K562 (cell line): ENCODE results near the gene CD4. TPM values are rescaled to one million over a fixed set of nuclear protein-coding genes. Genes with fewer than 3 reads are reported as not detected.

ENCODE experiments used
- ATAC-seq: fragments of 200-7000 bp; cut with Tn5 transposase; 3 replicates; pipeline ENCODE4 v1.9.1; 2020; ENCODE audit warnings: moderate library complexity
- BruUV-seq: library from RNA; stranded (reverse); fragments of 400-500 nt; replicated peaks from 2 replicates; lab custom pipeline; 2021; lab: Mats Ljungman, UMichigan
- CTCF ChIA-PET: fragments of 300-600 bp; formaldehyde crosslinking; extraction: SDS; loops from one replicate; lab custom pipeline; 2021; ENCODE audit warnings: low intra/inter-chr PET ratio; lab: Yijun Ruan, JAX
- POLR2A ChIA-PET: fragments of 300-600, 350-650 bp; sonication (Branson Sonifier 250); formaldehyde crosslinking; extraction: SDS; loops from one replicate; lab custom pipeline; 2021; ENCODE audit warnings: antibody characterized with exemption, inconsistent platforms; lab: Yijun Ruan, JAX
- DNase-seq, 4 experiments: peaks; one replicate each; pipeline versions ENCODE4 v3.0.0 to v3.0.0-alpha.2; 2011 to 2018; ENCODE audit warnings: low spot score in 3 of 4, mixed read lengths in 3 of 4; ENCODE audit errors: extremely low read depth in 1 of 4
- FAIRE-seq: peaks from 2 replicates; lab custom pipeline; 2011; peaks lifted over from hg19 to GRCh38; lab: Jason Lieb, UNC
- H2AFZ ChIP-seq: 2 replicates; pipeline ENCODE4 v1.6.0; 2011; ENCODE audit warnings: low read depth, low read length, control low read depth, inconsistent platforms
- H3K27ac ChIP-seq: fragments of 200-600 bp; 3 replicates; pipeline ENCODE4 v1.8.0; 2011; ENCODE audit warnings: low read depth, mild to moderate bottlenecking, control low read depth, inconsistent platforms, low read length, moderate library complexity, mixed read lengths; ENCODE audit errors: extremely low read depth
- H3K27me3 ChIP-seq, 2 experiments: fragments of 300-600 bp in 1 of 2; 2 replicates in 1 of 2; 3 replicates in 1 of 2; pipeline versions ENCODE4 v1.6.0 to v1.8.0; 2011; ENCODE audit warnings: inconsistent platforms in 2 of 2, low read length in 2 of 2, mild to moderate bottlenecking in 1 of 2, mixed read lengths in 1 of 2, moderate library complexity in 1 of 2; ENCODE audit not compliant: control insufficient read depth in 2 of 2, insufficient read depth in 2 of 2
- H3K36me3 ChIP-seq: fragments of 300-600 bp; 3 replicates; pipeline ENCODE4 v1.8.0; 2011; ENCODE audit warnings: mild to moderate bottlenecking, low read length, inconsistent platforms; ENCODE audit not compliant: control insufficient read depth, insufficient read depth
- H3K4me1 ChIP-seq, 2 experiments: fragments of 200-600 bp in 1 of 2; replicated peaks in 1 of 2; 2 replicates in 1 of 2; 3 replicates in 1 of 2; pipeline versions ENCODE4 v1.5.1 to v1.8.0; 2011; ENCODE audit warnings: inconsistent platforms in 2 of 2, low read length in 2 of 2, mild to moderate bottlenecking in 1 of 2, mixed read lengths in 1 of 2, moderate library complexity in 1 of 2; ENCODE audit not compliant: control insufficient read depth in 2 of 2, insufficient read depth in 2 of 2
- H3K4me2 ChIP-seq: 2 replicates; pipeline ENCODE4 v1.6.1; 2011; ENCODE audit warnings: low read length, control low read depth, inconsistent platforms, mixed read lengths; ENCODE audit not compliant: insufficient read depth
- H3K4me3 ChIP-seq: fragments of 200-600 bp; sonication (generic), shearing (Covaris generic); 2 replicates; pipeline ENCODE4 v1.5.1; 2016; ENCODE audit warnings: control low read depth, inconsistent platforms
- H3K79me2 ChIP-seq: fragments of 200-600 bp; 3 replicates; pipeline ENCODE4 v1.8.0; 2011; ENCODE audit warnings: low read length, inconsistent platforms; ENCODE audit not compliant: control insufficient read depth, insufficient read depth
- H3K9ac ChIP-seq, 2 experiments: 2 replicates each; pipeline versions ENCODE4 v1.6.0 to v1.6.1; 2011; ENCODE audit warnings: low read depth in 2 of 2, low read length in 2 of 2, control low read depth in 1 of 2, inconsistent platforms in 1 of 2, mild to moderate bottlenecking in 1 of 2, mixed read lengths in 1 of 2; ENCODE audit not compliant: insufficient read depth in 1 of 2
- H3K9me1 ChIP-seq: one replicate; pipeline ENCODE4 v1.6.0; 2011; ENCODE audit warnings: inconsistent platforms, mild to moderate bottlenecking, low read length, moderate library complexity; ENCODE audit not compliant: control insufficient read depth, insufficient read depth
- H3K9me3 ChIP-seq: replicated peaks from 2 replicates; pipeline ENCODE4 v1.5.1; 2011; ENCODE audit warnings: low read depth, low read length, inconsistent platforms; ENCODE audit not compliant: control insufficient read depth, insufficient read depth
- H4K20me1 ChIP-seq: replicated peaks from 2 replicates; pipeline ENCODE4 v1.6.1; 2011; ENCODE audit warnings: low read length, inconsistent platforms, mixed read lengths; ENCODE audit not compliant: control insufficient read depth, insufficient read depth
- BRF1 ChIP-seq: IDR thresholded peaks from 3 replicates; pipeline ENCODE4 v1.6.1; 2011; ENCODE audit warnings: borderline replicate concordance, mild to moderate bottlenecking; ENCODE audit not compliant: insufficient read length; ENCODE audit errors: extremely low read depth
- CBFA2T3 ChIP-seq: fragments of 450-650 bp; IDR thresholded peaks from 2 replicates; pipeline ENCODE4 v1.6.1; 2017
- CHD7 ChIP-seq: fragments of 200-600 bp; sonication (generic); IDR thresholded peaks from one replicate; pipeline ENCODE4 v1.6.1; 2012; ENCODE audit warnings: mild to moderate bottlenecking, low read depth, low read length, inconsistent platforms
- NUFIP1 ChIP-seq: fragments of 450-650 bp; IDR thresholded peaks from 2 replicates; pipeline ENCODE4 v1.6.1; 2018; ENCODE audit not compliant: partially characterized antibody
- PCBP2 ChIP-seq: fragments of 200-400 bp; formaldehyde crosslinking; IDR thresholded peaks from 2 replicates; pipeline ENCODE4 v1.6.1; 2018; ENCODE audit warnings: low read length, low read depth, mild to moderate bottlenecking, moderate library complexity; ENCODE audit not compliant: poor library complexity, severe bottlenecking
- RAD21 ChIP-seq, 2 experiments: fragments of 250-450 bp in 1 of 2; fragments of 450-650 bp in 1 of 2; sonication (Bioruptor Pico) in 1 of 2; formaldehyde crosslinking in 1 of 2; IDR thresholded peaks in 1 of 2; conservative IDR thresholded peaks in 1 of 2; 2 replicates each; pipeline versions ENCODE4 v1.4.0 to v1.8.0; 2020 to 2022; ENCODE audit warnings: mild to moderate bottlenecking in 2 of 2, moderate library complexity in 1 of 2
- SMAD3 ChIP-seq: fragments of 450-650 bp; formaldehyde crosslinking; conservative IDR thresholded peaks from 2 replicates; pipeline ENCODE4 v1.4.0; 2020; ENCODE audit warnings: mild to moderate bottlenecking
- ZNF655 ChIP-seq: fragments of 250-450 bp; sonication (Bioruptor Pico); IDR thresholded peaks from 2 replicates; pipeline ENCODE4 v1.5.0; 2021
- WGBS: fragments of 100-300 bp; shearing (Covaris generic); methylation state at CpG from one replicate; pipeline ENCODE4 v1.1.6; 2016; ENCODE audit warnings: low coverage, mixed read lengths; ENCODE audit not compliant: insufficient coverage; ENCODE audit errors: missing lambda C conversion rate; 5-methylcytosine and 5-hydroxymethylcytosine counted together
- in situ Hi-C: fragments of 300-500 bp; cut with MboI; formaldehyde crosslinking; loops from 4 replicates; pipeline ENCODE4 v1.15.0; 2018; ENCODE audit warnings: inconsistent platforms, mixed read lengths
- intact Hi-C: fragments of 100-400 bp; cut with micrococcal nuclease; formaldehyde crosslinking; loops from 2 replicates; pipeline ENCODE4 v1.14.2; 2022
- polyA plus RNA-seq, 8 experiments: library from polyadenylated mRNA; depleted of rRNA in 4 of 8; stranded (reverse) in 5 of 8; unstranded in 3 of 8; fragments of >200 nt; fragmentation: Nextera tagmentation in 2 of 8; fragmentation: Illumina TruSeq in 1 of 8; extraction: Ambion mirVana in 2 of 8; extraction: Trizol in 1 of 8; gene quantifications; 2 replicates each; pipeline versions ENCODE4 v1.2.1 to v1.2.3, GENCODE V29; 2011 to 2014; ENCODE audit warnings: inconsistent platforms in 1 of 8, missing spikeins in 1 of 8
- total RNA-seq, 7 experiments: library from RNA; depleted of rRNA in 6 of 7; stranded (reverse); fragments of >200 nt in 6 of 7; fragmentation: Illumina TruSeq in 2 of 7; extraction: Trizol in 2 of 7; gene quantifications; 2 replicates each; pipeline versions ENCODE4 v1.2.1 to v1.2.3, GENCODE V29; 2011 to 2021; ENCODE audit warnings: low replicate concordance in 1 of 7

Gene CD4
- total and polyA plus RNA-seq, 9 of the 15 experiments (the other 6 are each of a cell fraction or from before 2014, with no cell fraction given): 0.06 to 0.27 (median 0.09) TPM; not detected in 5

- Histone ChIP-seq H3K36me3 (no peaks in the 10 kb centered on the region), H3K9me1 (no peaks in the 10 kb centered on the region), H3K27ac (no peak overlapping the region), H3K4me2 (no peak overlapping the region), H3K79me2 (no peaks in the 10 kb centered on the region), H2AFZ (no peak overlapping the region), H4K20me1 (no peaks in the 10 kb centered on the region), H3K9me3 (no peaks in the 10 kb centered on the region), H3K4me1 (peaks cover 8 to 11% of the 10 kb centered on the region in 2 experiments; a peak in 4 of 5 replicates), H3K27me3 (no peaks in the 10 kb centered on the region), H3K9ac (no peak overlapping the region), H3K4me3 (no peak overlapping the region)
- FAIRE-seq: no peak
- BruUV-seq: no TSS peak
- POLR2A ChIA-PET: no interaction called here
- intact Hi-C loops (no loop called here), in situ Hi-C loops (no loop called here)
- 54% methylated on average over 8 of the region's 8 CpGs for WGBS
- ATAC-seq: no peak
- CTCF ChIA-PET: no interaction called here
- DNase-seq: no peak
- TF ChIP-seq NUFIP1 (no peak), BRF1 (no peak), RAD21 (CRISPR knock-in tag; conservative IDR thresholded peaks at IDR 0.05 in 1 of 2, IDR thresholded peaks at IDR 0.05 in 1 of 2) (no peak), SMAD3 (no peak), CHD7 (no peak), ZNF655 (CRISPR knock-in tag) (no peak), CBFA2T3 (no peak), PCBP2 (no peak)
These were observed 27.8 kb downstream of the CD4 start for GRCh38 chr12:6817098-6817497.
